Activated naive CD4-positive, alpha-beta T cell treated with anti-CD3 and anti-CD28 coated beads, Interleukin-2, amount 10 ng/mL, durations not matched to agents 7 days and 5 days (primary cell): ENCODE measurements around the gene CALN1.
"Not testable (repeated sequence)": the region's sequence is repeated elsewhere in the genome, so short reads cannot be mapped to it uniquely, and the experiment has no call there.

Source experiments
- CTCF ChIA-PET: fragments of 350-600 bp; sonication (Branson Sonifier 250); formaldehyde crosslinking; loops from one replicate; lab custom pipeline; 2021; ENCODE audit warnings: antibody characterized with exemption; lab: Charles Lee
- DNase-seq: peaks from one replicate; pipeline ENCODE4 v3.0.0-alpha.2; 2020
- H3K27ac Mint-ChIP-seq: one replicate; pipeline ENCODE4 v1.8.0; 2021; ENCODE audit warnings: mild to moderate bottlenecking, moderate library complexity, mixed read lengths
- H3K27me3 Mint-ChIP-seq: one replicate; pipeline ENCODE4 v1.8.0; 2021; ENCODE audit warnings: mild to moderate bottlenecking, mixed read lengths
- H3K36me3 Mint-ChIP-seq: one replicate; pipeline ENCODE4 v1.8.0; 2021; ENCODE audit warnings: mixed read lengths
- H3K4me1 Mint-ChIP-seq: one replicate; pipeline ENCODE4 v1.8.0; 2021; ENCODE audit warnings: mixed read lengths
- H3K4me3 Mint-ChIP-seq: one replicate; pipeline ENCODE4 v1.8.0; 2021; ENCODE audit warnings: mild to moderate bottlenecking, moderate library complexity, mixed read lengths
- H3K9me3 Mint-ChIP-seq: one replicate; pipeline ENCODE4 v1.8.0; 2021; ENCODE audit warnings: mixed read lengths

CALN1 gene

DNA sequence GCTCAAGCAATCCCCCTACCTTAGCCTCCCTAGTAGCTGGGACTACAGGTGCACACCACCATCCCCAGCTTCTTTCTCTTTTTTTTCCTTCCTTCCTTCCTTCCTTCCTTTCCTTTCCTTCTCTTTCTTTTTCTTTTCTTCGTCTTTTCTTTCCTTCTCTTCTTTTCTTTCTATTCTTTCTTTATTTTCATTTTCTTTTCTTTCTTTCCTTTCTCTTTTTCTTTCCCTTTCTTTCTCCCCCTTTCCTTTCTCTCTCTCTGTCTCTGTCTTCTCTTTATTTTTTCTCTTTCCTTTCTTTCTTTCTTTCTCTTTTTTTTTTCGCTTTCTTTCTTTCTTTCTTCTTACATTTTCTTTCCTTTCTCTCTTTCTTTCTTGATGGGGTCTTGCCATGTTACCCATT lies 658.9 kb downstream of the CALN1 start:
- Mint-ChIP-seq H3K9me3 (peaks cover 8% of the 10 kb centered on the region), H3K27ac (no peak overlapping the region), H3K36me3 (no peaks in the 10 kb centered on the region), H3K4me1 (no peaks in the 10 kb centered on the region), H3K4me3 (no peak overlapping the region), H3K27me3 (peaks cover 4% of the 10 kb centered on the region)
- CTCF ChIA-PET, result interaction anchor here (3.0 kb wide), 1 partner anchor 741 kb away, joined by 13 read pairs; no protein-coding TSS in a partner anchor
- no peak for DNase-seq

- CTCF ChIA-PET, result interaction anchor here (1.0 to 3.0 kb wide), 2 partner anchors 17 to 742 kb away, joined by 3 to 13 read pairs; no protein-coding TSS in a partner anchor
- H3K9me3 Mint-ChIP-seq, result peaks cover 13% of the 10 kb centered on the region
- peak; percentile 44 for DNase-seq
- no peak overlapping the region for H3K27ac Mint-ChIP-seq
- H3K4me1 Mint-ChIP-seq, result no peaks in the 10 kb centered on the region
- no peak overlapping the region for H3K4me3 Mint-ChIP-seq
- H3K27me3 Mint-ChIP-seq, result peaks cover 4% of the 10 kb centered on the region
- no peaks in the 10 kb centered on the region for H3K36me3 Mint-ChIP-seq
Measured at GRCh38 chr7:71752171-71752935, 659.8 kb downstream of the CALN1 start.

- no peak overlapping the region for H3K27ac Mint-ChIP-seq
- CTCF ChIA-PET, result interaction anchor here (0.9 kb wide), 1 partner anchor 9 kb away, joined by 3 read pairs; no protein-coding TSS in a partner anchor
- H3K4me3 Mint-ChIP-seq, result no peak overlapping the region
- DNase-seq, result no peak
- H3K4me1 Mint-ChIP-seq, result no peaks in the 10 kb centered on the region
- no peaks in the 10 kb centered on the region for H3K36me3 Mint-ChIP-seq
- peaks cover 10% of the 10 kb centered on the region for H3K9me3 Mint-ChIP-seq
- H3K27me3 Mint-ChIP-seq, result peaks cover 4% of the 10 kb centered on the region
Measured at GRCh38 chr7:71750290-71750689, 661.8 kb downstream of the CALN1 start.

GRCh38 chr7:71746006-71746405 lies 666.1 kb downstream of the CALN1 start:
- no peak for DNase-seq

DNA sequence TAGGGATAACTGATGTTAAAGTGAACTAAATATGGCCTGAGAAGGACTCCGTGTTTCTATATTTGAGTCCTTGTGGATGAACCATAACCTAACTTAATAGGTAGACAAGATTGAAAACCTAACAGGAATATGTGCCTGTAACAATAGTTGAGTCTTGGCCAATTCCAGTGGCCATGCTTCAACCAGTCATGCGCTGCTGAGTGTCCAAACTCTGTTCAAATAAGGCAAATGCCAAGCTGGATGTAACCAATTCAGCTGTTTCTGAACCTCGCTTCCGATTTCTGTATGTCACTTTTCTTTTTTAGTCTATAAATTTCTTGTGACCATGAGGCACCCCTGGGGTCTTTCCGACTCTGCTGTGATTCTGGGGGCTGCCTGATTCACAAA lies 672.0 kb downstream of the CALN1 start:
- Mint-ChIP-seq H3K9me3 (peaks cover 7% of the 10 kb centered on the region), H3K27ac (no peak overlapping the region), H3K4me1 (no peaks in the 10 kb centered on the region), H3K36me3 (no peaks in the 10 kb centered on the region), H3K27me3 (no peaks in the 10 kb centered on the region), H3K4me3 (no peak overlapping the region)
- no peak for DNase-seq
- CTCF ChIA-PET, result no interaction called here

More at GRCh38 chr7:71746006-71746405, 666.1 kb downstream of the CALN1 start:
- H3K9me3 Mint-ChIP-seq, result peaks cover 16% of the 10 kb centered on the region
- H3K36me3 Mint-ChIP-seq, result no peaks in the 10 kb centered on the region
- H3K27ac Mint-ChIP-seq, result no peak overlapping the region
- no peaks in the 10 kb centered on the region for H3K4me1 Mint-ChIP-seq
- no peak overlapping the region for H3K4me3 Mint-ChIP-seq
- no peaks in the 10 kb centered on the region for H3K27me3 Mint-ChIP-seq
- CTCF ChIA-PET, result interaction anchor here (0.8 kb wide), 1 partner anchor 144 kb away, joined by 3 read pairs; no protein-coding TSS in a partner anchor

DNA sequence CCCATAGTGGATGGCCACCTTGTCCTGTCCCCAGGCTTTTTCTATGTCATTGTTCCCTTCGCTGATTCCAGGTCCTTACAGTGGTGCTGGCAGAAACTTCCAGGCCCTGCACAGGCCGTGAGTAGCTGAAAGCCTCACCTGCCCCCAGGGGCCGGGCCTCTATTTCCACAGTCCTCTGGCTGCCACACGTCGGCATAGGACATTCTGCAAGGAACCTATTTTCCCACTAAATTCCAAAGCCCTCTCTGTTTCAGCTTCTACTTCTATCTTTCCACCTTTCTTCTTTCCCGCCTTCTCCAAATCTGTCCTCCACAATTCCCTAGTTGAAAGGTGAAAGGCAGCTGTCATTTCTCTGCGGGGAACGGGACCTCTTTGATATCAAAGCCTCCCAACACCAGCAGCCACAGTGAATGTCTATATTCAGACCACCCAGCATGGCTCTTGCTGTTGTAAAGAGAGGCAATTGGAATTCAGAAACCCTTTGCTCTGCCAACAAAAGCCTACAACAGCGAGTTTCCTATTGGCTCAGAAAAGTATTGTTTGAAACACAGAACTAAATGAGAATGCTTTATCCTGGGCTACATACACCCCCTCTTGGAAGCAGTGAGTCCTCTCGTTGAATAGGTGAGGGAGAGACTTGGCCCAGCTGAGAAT lies 672.5 kb downstream of the CALN1 start:
- DNase-seq, result no peak
- peaks cover 7% of the 10 kb centered on the region for H3K9me3 Mint-ChIP-seq
- no peaks in the 10 kb centered on the region for H3K36me3 Mint-ChIP-seq
- no peaks in the 10 kb centered on the region for H3K27me3 Mint-ChIP-seq
- no peak overlapping the region for H3K4me3 Mint-ChIP-seq
- CTCF ChIA-PET, result no interaction called here
- no peaks in the 10 kb centered on the region for H3K4me1 Mint-ChIP-seq
- no peak overlapping the region for H3K27ac Mint-ChIP-seq

DNA sequence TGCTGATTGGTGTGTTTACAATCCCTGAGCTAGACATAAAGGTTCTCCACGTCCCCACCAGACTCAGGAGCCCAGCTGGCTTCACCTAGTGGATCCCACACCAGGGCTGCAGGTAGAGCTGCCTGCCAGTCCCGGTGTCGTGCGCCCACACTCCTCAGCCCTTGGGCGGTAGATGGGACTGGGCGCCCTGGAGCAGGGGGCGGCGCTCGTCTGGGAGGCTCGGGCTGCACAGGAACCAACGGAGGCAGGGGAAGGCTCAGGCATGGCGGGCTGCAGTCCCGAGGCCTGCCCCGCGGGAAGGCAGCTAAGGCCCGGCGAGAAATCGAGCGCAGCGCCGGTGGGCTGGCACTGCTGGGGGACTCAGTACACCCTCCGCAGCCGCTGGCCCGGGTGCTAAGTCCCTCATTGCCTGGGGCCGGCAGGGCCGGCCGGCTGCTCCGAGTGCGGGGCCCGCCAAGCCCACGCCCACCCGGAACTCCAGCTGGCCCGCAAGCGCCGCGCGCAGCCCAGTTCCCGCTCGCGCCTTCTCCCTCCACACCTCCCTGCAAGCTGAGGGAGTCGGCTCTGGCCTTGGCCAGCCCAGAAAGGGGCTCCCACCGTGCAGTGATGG lies 674.1 kb downstream of the CALN1 start:
- H3K4me3 Mint-ChIP-seq, H3K27ac Mint-ChIP-seq, CTCF ChIA-PET, DNase-seq, H3K36me3 Mint-ChIP-seq, H3K4me1 Mint-ChIP-seq, H3K9me3 Mint-ChIP-seq, H3K27me3 Mint-ChIP-seq: not testable (repeated sequence)

DNA sequence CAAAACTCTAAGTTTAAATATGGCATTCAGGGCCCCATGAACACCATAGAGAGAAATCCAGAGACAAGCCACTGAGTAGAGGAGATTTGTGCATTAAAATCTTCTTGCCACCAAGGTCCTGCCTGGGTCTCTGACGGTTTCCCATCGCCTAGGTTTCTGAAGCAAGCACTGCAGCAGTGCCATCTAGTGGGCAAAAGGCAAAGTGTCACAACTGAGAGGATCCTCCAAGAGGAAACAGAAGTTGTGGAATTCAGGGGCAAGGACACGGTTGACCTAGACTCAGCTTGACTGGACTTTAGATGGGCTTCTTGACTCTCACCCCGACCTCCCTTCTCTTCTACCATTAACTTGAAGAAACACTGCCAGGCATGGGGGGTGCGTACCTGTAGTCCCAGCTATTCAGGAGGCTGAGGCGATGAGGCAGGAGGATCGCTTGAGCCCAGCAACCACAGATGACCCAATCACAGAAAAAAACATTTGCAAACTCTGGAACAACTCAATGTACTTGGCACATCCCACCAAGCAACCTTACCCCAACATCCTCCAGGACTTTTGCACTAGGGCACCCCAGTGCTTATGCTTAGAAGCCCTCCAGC lies 676.1 kb downstream of the CALN1 start:
- no peak overlapping the region for H3K4me3 Mint-ChIP-seq
- peaks cover 2% of the 10 kb centered on the region for H3K9me3 Mint-ChIP-seq
- H3K27ac Mint-ChIP-seq, result no peak overlapping the region
- H3K4me1 Mint-ChIP-seq, result no peaks in the 10 kb centered on the region
- H3K27me3 Mint-ChIP-seq, result no peaks in the 10 kb centered on the region
- no peaks in the 10 kb centered on the region for H3K36me3 Mint-ChIP-seq
- DNase-seq, result peak; percentile 57
- CTCF ChIA-PET, result interaction anchor here (0.9 to 4.6 kb wide), 5 partner anchors 16 to 907 kb away, joined by 3 to 48 read pairs (median 3); no protein-coding TSS in a partner anchor

- no peak overlapping the region for H3K4me3 Mint-ChIP-seq
- H3K4me1 Mint-ChIP-seq, result no peaks in the 10 kb centered on the region
- no peaks in the 10 kb centered on the region for H3K27me3 Mint-ChIP-seq
- H3K27ac Mint-ChIP-seq, result no peak overlapping the region
- H3K36me3 Mint-ChIP-seq, result no peaks in the 10 kb centered on the region
- H3K9me3 Mint-ChIP-seq, result peaks cover 2% of the 10 kb centered on the region
- CTCF ChIA-PET, result interaction anchor here (0.6 to 4.6 kb wide), 11 partner anchors 9 to 1598 kb away, joined by 3 to 48 read pairs (median 4); no protein-coding TSS in a partner anchor
- peak; percentile 66 for DNase-seq
Measured at GRCh38 chr7:71733107-71733870, 678.8 kb downstream of the CALN1 start.

DNA sequence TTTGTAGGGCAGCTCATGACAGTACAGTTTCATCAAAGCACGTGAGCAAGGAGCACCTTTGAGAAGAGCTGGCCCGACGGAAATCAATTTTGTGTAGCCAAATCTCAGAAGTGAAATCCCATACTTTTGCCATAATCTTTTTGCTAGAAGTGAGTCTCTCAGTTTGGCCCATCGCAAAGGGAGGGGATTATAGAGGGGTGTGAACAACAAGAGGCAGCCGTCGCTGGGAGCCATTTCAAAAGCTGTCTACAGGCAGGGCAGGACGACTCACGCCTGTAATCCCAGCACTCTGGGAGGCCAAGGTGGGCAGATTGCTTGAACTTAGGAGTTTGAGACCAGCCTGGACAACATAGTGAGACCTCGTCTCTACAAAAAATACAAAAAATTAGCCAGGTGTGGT lies 680.4 kb downstream of the CALN1 start:
- DNase-seq, result no peak
- Mint-ChIP-seq H3K4me1 (no peaks in the 10 kb centered on the region), H3K9me3 (peaks cover 6% of the 10 kb centered on the region), H3K27ac (no peak overlapping the region), H3K36me3 (no peaks in the 10 kb centered on the region), H3K27me3 (no peaks in the 10 kb centered on the region), H3K4me3 (no peak overlapping the region)
- CTCF ChIA-PET, result interaction anchor here (1.3 kb wide), 1 partner anchor 875 kb away, joined by 3 read pairs; no protein-coding TSS in a partner anchor
